D721Med (cell line): ENCODE measurements around the gene RAPGEF1.

ENCODE experiments used
- DNase-seq: peaks from one replicate; pipeline ENCODE4 v3.0.0; 2011; ENCODE audit warnings: low spot score; ENCODE audit not compliant: insufficient read length
- FAIRE-seq: peaks from 2 replicates; lab custom pipeline; 2011; peaks lifted over from hg19 to GRCh38; lab: Jason Lieb, UNC
- TF ChIP-seq, protein P1 (sequence below): IDR thresholded peaks from 2 replicates; pipeline ENCODE4 v1.5.1; 2012; ENCODE audit warnings: mild to moderate bottlenecking, control low read depth; ENCODE audit not compliant: insufficient read depth; ENCODE audit errors: missing control alignments

Gene RAPGEF1

DNA sequence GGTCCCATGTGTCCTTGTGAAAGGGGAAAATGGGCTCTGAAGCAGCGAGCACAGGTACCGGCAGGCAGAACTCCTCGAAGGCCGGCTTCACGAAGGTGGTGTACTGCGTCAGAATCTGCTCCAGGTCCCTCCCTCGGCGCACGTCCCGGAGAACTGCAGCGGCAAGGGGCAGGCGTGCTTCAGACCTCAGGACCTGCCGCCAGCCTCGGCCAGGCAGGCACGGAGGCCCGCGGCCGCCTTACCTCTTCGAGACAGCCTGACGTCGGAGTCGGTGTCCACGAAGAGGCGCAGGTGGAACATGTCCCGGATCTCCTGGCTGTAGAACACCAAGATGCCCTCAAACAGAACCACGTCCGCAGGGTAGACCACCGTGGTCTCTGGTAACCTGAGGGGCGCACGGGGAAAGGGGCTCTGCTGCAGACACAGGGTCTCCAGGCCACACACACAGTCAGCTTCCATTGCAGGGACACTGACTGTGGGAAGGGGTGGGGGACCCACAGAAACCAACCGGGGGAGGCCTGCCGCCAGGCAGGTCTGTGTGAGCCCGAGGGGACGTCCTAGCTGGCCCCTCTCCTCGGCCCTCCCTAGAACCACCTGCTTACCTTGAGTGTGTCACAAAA is 210.9 kb downstream of the RAPGEF1 start:
- DNase-seq (no peak), FAIRE-seq (no peak)
- TF ChIP-seq, protein P1, sequence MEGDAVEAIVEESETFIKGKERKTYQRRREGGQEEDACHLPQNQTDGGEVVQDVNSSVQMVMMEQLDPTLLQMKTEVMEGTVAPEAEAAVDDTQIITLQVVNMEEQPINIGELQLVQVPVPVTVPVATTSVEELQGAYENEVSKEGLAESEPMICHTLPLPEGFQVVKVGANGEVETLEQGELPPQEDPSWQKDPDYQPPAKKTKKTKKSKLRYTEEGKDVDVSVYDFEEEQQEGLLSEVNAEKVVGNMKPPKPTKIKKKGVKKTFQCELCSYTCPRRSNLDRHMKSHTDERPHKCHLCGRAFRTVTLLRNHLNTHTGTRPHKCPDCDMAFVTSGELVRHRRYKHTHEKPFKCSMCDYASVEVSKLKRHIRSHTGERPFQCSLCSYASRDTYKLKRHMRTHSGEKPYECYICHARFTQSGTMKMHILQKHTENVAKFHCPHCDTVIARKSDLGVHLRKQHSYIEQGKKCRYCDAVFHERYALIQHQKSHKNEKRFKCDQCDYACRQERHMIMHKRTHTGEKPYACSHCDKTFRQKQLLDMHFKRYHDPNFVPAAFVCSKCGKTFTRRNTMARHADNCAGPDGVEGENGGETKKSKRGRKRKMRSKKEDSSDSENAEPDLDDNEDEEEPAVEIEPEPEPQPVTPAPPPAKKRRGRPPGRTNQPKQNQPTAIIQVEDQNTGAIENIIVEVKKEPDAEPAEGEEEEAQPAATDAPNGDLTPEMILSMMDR, result no peak

GRCh38 chr9:131528186-131528585 is 211.7 kb downstream of the RAPGEF1 start:
- TF ChIP-seq, protein P1, result no peak
- DNase-seq (no peak), FAIRE-seq (no peak)
